ENCODE results near the gene FIS1.

DNA sequence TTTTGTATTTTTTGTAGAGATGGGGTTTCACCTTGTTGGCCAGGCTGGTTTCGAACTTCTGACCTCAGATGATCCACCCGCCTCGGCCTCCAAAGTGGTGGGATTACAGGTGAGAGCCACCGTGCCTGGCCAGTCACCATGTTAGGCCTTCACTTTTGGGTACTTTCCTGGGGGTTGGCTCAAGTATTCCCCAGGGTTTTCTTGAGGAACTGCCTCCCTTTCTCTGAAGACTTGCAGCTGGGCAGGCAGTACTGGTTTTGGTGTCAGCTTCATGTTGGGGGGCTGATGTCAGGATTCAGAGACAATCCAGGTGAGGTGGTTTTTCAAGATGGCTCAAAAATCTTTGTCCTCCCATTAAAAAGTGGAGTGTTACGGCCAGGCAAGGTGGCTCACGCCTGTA lies 19.2 kb downstream of the FIS1 start:
- TF ChIP-seq POLR2AphosphoS5 (IDR thresholded peaks at IDR 0.05): no peak
- TF ChIP-seq, protein P1, sequence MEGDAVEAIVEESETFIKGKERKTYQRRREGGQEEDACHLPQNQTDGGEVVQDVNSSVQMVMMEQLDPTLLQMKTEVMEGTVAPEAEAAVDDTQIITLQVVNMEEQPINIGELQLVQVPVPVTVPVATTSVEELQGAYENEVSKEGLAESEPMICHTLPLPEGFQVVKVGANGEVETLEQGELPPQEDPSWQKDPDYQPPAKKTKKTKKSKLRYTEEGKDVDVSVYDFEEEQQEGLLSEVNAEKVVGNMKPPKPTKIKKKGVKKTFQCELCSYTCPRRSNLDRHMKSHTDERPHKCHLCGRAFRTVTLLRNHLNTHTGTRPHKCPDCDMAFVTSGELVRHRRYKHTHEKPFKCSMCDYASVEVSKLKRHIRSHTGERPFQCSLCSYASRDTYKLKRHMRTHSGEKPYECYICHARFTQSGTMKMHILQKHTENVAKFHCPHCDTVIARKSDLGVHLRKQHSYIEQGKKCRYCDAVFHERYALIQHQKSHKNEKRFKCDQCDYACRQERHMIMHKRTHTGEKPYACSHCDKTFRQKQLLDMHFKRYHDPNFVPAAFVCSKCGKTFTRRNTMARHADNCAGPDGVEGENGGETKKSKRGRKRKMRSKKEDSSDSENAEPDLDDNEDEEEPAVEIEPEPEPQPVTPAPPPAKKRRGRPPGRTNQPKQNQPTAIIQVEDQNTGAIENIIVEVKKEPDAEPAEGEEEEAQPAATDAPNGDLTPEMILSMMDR (IDR thresholded peaks at IDR 0.05): no peak
